ENCODE data around the gene SLC13A2.

- TF ChIP-seq CTCF (IDR thresholded peaks at IDR 0.05) (no peak), POLR2A (IDR thresholded peaks at IDR 0.05) (no peak)
These were observed 45.8 kb downstream of the SLC13A2 start for GRCh38 chr17:28519236-28519635.

All from uterus (tissue), 2 donors.